WTC11 (cell line): ENCODE results near the gene SHROOM1. TPM values are rescaled to one million over a fixed set of nuclear protein-coding genes. Genes with fewer than 3 reads are reported as not detected.

Experiments
- ATAC-seq: fragments of 200-7000 bp; cut with Tn5 transposase; 2 replicates; pipeline ENCODE4 v1.10.0; 2021; ENCODE audit warnings: mild to moderate bottlenecking, moderate library complexity
- CTCF ChIA-PET: fragments of 300-600 bp; sonication (Branson Sonifier 250); formaldehyde crosslinking; loops from one replicate; lab custom pipeline; 2021; ENCODE audit warnings: antibody characterized with exemption; lab: Charles Lee
- POLR2A ChIA-PET: fragments of 350-600 bp; sonication (Branson Sonifier 250); formaldehyde crosslinking; loops from one replicate; lab custom pipeline; 2021; ENCODE audit warnings: antibody characterized with exemption; lab: Charles Lee
- DNase-seq: peaks from one replicate; pipeline ENCODE4 v3.0.0; 2021; ENCODE audit warnings: low spot score
- H3K27ac Mint-ChIP-seq: 2 replicates; pipeline ENCODE4 v1.8.0; 2021; ENCODE audit warnings: mixed read lengths
- H3K27me3 Mint-ChIP-seq: 2 replicates; pipeline ENCODE4 v1.8.0; 2021; ENCODE audit warnings: low read depth, mild to moderate bottlenecking, moderate library complexity, mixed read lengths
- H3K36me3 Mint-ChIP-seq: 2 replicates; pipeline ENCODE4 v1.8.0; 2021; ENCODE audit warnings: mixed read lengths
- H3K4me1 Mint-ChIP-seq: 2 replicates; pipeline ENCODE4 v1.8.0; 2022; ENCODE audit warnings: mixed read lengths
- H3K4me3 Mint-ChIP-seq: 2 replicates; pipeline ENCODE4 v1.8.0; 2021; ENCODE audit warnings: mild to moderate bottlenecking, moderate library complexity, mixed read lengths
- H3K9me3 Mint-ChIP-seq: 2 replicates; pipeline ENCODE4 v1.8.0; 2021; ENCODE audit warnings: mixed read lengths
- CREB1 ChIP-seq: sonication (generic); formaldehyde crosslinking; IDR thresholded peaks from 2 replicates; pipeline ENCODE4 v1.8.0; 2023; ENCODE audit warnings: mild to moderate bottlenecking, missing genetic modification reagents
- EMX1 ChIP-seq: fragments of 250-450 bp; sonication (Bioruptor Pico); IDR thresholded peaks from 2 replicates; pipeline ENCODE4 v1.8.0; 2021; ENCODE audit warnings: mild to moderate bottlenecking
- FOXJ3 ChIP-seq: sonication (generic); formaldehyde crosslinking; IDR thresholded peaks from 2 replicates; pipeline ENCODE4 v1.9.0; 2021; ENCODE audit warnings: missing genetic modification reagents, mild to moderate bottlenecking, borderline replicate concordance
- FOXK1 ChIP-seq: sonication (generic); formaldehyde crosslinking; IDR thresholded peaks from 2 replicates; pipeline ENCODE4 v1.8.0; 2022; ENCODE audit warnings: mild to moderate bottlenecking, moderate library complexity, missing genetic modification reagents
- FOXP1 ChIP-seq: sonication (generic); formaldehyde crosslinking; IDR thresholded peaks from 2 replicates; pipeline ENCODE4 v1.8.0; 2022; ENCODE audit warnings: missing genetic modification reagents, mild to moderate bottlenecking, moderate library complexity, borderline replicate concordance
- GABPB1 ChIP-seq: sonication (generic); formaldehyde crosslinking; IDR thresholded peaks from 2 replicates; pipeline ENCODE4 v1.8.1; 2023; ENCODE audit warnings: mild to moderate bottlenecking, missing genetic modification reagents
- IRF2 ChIP-seq: sonication (generic); formaldehyde crosslinking; IDR thresholded peaks from 2 replicates; pipeline ENCODE4 v1.8.0; 2022; ENCODE audit warnings: low read depth, missing genetic modification reagents, borderline replicate concordance
- JAZF1 ChIP-seq: fragments of 250-450 bp; sonication (Bioruptor Pico); IDR thresholded peaks from 2 replicates; pipeline ENCODE4 v1.9.0; 2021; ENCODE audit warnings: moderate library complexity, mild to moderate bottlenecking, inconsistent platforms
- KAT7 ChIP-seq: sonication (generic); formaldehyde crosslinking; IDR thresholded peaks from 2 replicates; pipeline ENCODE4 v1.8.1; 2023; ENCODE audit warnings: missing genetic modification reagents, mild to moderate bottlenecking, borderline replicate concordance
- MYBL2 ChIP-seq: sonication (generic); formaldehyde crosslinking; IDR thresholded peaks from 2 replicates; pipeline ENCODE4 v1.8.1; 2023; ENCODE audit warnings: mild to moderate bottlenecking, moderate library complexity, missing genetic modification reagents
- NFE2L1 ChIP-seq: sonication (generic); formaldehyde crosslinking; IDR thresholded peaks from 2 replicates; pipeline ENCODE4 v1.8.1; 2023; ENCODE audit warnings: missing genetic modification reagents
- NR1H2 ChIP-seq: sonication (generic); formaldehyde crosslinking; IDR thresholded peaks from 2 replicates; pipeline ENCODE4 v1.9.0; 2021; ENCODE audit warnings: mild to moderate bottlenecking, moderate library complexity, missing genetic modification reagents
- SOX15 ChIP-seq: fragments of 250-450 bp; sonication (Bioruptor Pico); IDR thresholded peaks from 2 replicates; pipeline ENCODE4 v1.9.0; 2021; ENCODE audit warnings: mild to moderate bottlenecking
- TP53 ChIP-seq: sonication (generic); formaldehyde crosslinking; IDR thresholded peaks from 2 replicates; pipeline ENCODE4 v1.8.1; 2023; ENCODE audit warnings: mild to moderate bottlenecking, missing genetic modification reagents
- ZBTB21 ChIP-seq: sonication (generic); formaldehyde crosslinking; IDR thresholded peaks from 2 replicates; pipeline ENCODE4 v1.8.1; 2023; ENCODE audit warnings: mild to moderate bottlenecking, missing genetic modification reagents, borderline replicate concordance
- ZNF121 ChIP-seq: sonication (generic); formaldehyde crosslinking; IDR thresholded peaks from 2 replicates; pipeline ENCODE4 v1.8.0; 2023; ENCODE audit warnings: missing genetic modification reagents
- ZNF317 ChIP-seq: sonication (generic); formaldehyde crosslinking; IDR thresholded peaks from 2 replicates; pipeline ENCODE4 v1.8.1; 2023; ENCODE audit warnings: low read depth, mild to moderate bottlenecking, moderate library complexity, missing genetic modification reagents, borderline replicate concordance
- ZNF423 ChIP-seq: fragments of 250-450 bp; sonication (Bioruptor Pico); IDR thresholded peaks from 2 replicates; pipeline ENCODE4 v2.1.2; 2022; ENCODE audit warnings: mild to moderate bottlenecking, moderate library complexity
- total RNA-seq: library from RNA; stranded (reverse); gene quantifications from 3 replicates; pipeline ENCODE4 v1.2.3, GENCODE V29; 2021
- TF ChIP-seq, protein P1 (sequence below): sonication (generic); formaldehyde crosslinking; IDR thresholded peaks from 2 replicates; pipeline ENCODE4 v1.8.1; 2022; ENCODE audit warnings: mild to moderate bottlenecking, missing genetic modification reagents, moderate library complexity, borderline replicate concordance
- TF ChIP-seq, protein P2 (sequence below): sonication (generic); formaldehyde crosslinking; IDR thresholded peaks from 2 replicates; pipeline ENCODE4 v1.8.1; 2022; ENCODE audit warnings: low read depth, mild to moderate bottlenecking, moderate library complexity, missing genetic modification reagents, borderline replicate concordance
- TF ChIP-seq, protein P3 (sequence below): sonication (generic); formaldehyde crosslinking; IDR thresholded peaks from 2 replicates; pipeline ENCODE4 v1.8.1; 2023; ENCODE audit warnings: mild to moderate bottlenecking, missing genetic modification reagents, moderate library complexity
- TF ChIP-seq, protein P4 (sequence below): sonication (generic); formaldehyde crosslinking; IDR thresholded peaks from 2 replicates; pipeline ENCODE4 v1.8.0; 2023; ENCODE audit warnings: missing genetic modification reagents
- TF ChIP-seq, protein P5 (sequence below): fragments of 200-600 bp; IDR thresholded peaks from 2 replicates; pipeline ENCODE4 v1.8.0; 2022; ENCODE audit warnings: antibody characterized with exemption
- TF ChIP-seq, protein P6 (sequence below): fragments of 250-450 bp; sonication (Bioruptor Pico); IDR thresholded peaks from 2 replicates; pipeline ENCODE4 v1.9.0; 2021; ENCODE audit warnings: moderate library complexity, mild to moderate bottlenecking, inconsistent platforms, borderline replicate concordance
- TF ChIP-seq, protein P7 (sequence below): fragments of 250-450 bp; sonication (Bioruptor Pico); IDR thresholded peaks from 2 replicates; pipeline ENCODE4 v1.9.0; 2021; ENCODE audit warnings: mild to moderate bottlenecking
- TF ChIP-seq, protein P8 (sequence below): fragments of 250-450 bp; sonication (Bioruptor Pico); conservative IDR thresholded peaks from 2 replicates; pipeline ENCODE4 v1.9.0; 2021; ENCODE audit warnings: mild to moderate bottlenecking
- TF ChIP-seq, protein P9 (sequence below): fragments of 250-450 bp; sonication (Bioruptor Pico); IDR thresholded peaks from 2 replicates; pipeline ENCODE4 v1.8.0; 2021; ENCODE audit warnings: mild to moderate bottlenecking

SHROOM1 gene
- total RNA-seq, 1 experiment from 2014 or later = 8.1 TPM

DNA sequence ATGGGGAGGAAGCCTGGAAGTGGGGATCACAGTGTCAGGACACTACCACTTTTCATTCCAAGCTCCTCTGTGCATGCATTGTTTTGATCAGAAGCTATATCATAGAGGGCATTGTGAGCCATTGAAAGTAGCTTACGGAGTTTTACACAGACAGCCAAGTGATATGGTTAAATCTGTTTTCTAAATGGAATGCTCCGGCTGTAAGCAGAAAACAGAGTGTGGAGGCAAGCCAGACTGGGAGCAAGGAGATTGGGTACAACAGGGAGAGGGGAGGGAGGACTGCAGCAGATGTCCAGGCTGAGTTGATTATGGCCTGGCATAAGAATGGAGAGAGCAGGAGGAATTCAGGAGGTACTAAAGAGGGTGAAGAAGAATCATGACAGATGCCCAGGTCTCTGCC lies 32.8 kb downstream of the SHROOM1 start:
- POLR2A ChIA-PET = no interaction called here
- TF ChIP-seq, protein P1, sequence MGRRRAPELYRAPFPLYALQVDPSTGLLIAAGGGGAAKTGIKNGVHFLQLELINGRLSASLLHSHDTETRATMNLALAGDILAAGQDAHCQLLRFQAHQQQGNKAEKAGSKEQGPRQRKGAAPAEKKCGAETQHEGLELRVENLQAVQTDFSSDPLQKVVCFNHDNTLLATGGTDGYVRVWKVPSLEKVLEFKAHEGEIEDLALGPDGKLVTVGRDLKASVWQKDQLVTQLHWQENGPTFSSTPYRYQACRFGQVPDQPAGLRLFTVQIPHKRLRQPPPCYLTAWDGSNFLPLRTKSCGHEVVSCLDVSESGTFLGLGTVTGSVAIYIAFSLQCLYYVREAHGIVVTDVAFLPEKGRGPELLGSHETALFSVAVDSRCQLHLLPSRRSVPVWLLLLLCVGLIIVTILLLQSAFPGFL = no peak
- TF ChIP-seq ZNF423 (CRISPR knock-in tag) = no peak
- no peak for TF ChIP-seq IRF2 (CRISPR knock-in tag)
- no peak for TF ChIP-seq EMX1
- no peak for TF ChIP-seq ZNF121 (CRISPR knock-in tag)
- TF ChIP-seq ZBTB21 (CRISPR knock-in tag) = no peak
- no peak for TF ChIP-seq FOXP1 (CRISPR knock-in tag)
- TF ChIP-seq NFE2L1 (CRISPR knock-in tag) = no peak
- no peak for TF ChIP-seq MYBL2 (CRISPR knock-in tag)
- no peak for TF ChIP-seq ZNF317 (CRISPR knock-in tag)
- TF ChIP-seq GABPB1 (CRISPR knock-in tag) = no peak
- TF ChIP-seq FOXK1 (CRISPR knock-in tag) = no peak
- TF ChIP-seq, protein P2, sequence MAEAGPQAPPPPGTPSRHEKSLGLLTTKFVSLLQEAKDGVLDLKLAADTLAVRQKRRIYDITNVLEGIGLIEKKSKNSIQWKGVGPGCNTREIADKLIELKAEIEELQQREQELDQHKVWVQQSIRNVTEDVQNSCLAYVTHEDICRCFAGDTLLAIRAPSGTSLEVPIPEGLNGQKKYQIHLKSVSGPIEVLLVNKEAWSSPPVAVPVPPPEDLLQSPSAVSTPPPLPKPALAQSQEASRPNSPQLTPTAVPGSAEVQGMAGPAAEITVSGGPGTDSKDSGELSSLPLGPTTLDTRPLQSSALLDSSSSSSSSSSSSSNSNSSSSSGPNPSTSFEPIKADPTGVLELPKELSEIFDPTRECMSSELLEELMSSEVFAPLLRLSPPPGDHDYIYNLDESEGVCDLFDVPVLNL (CRISPR knock-in tag) = no peak
- TF ChIP-seq, protein P3, sequence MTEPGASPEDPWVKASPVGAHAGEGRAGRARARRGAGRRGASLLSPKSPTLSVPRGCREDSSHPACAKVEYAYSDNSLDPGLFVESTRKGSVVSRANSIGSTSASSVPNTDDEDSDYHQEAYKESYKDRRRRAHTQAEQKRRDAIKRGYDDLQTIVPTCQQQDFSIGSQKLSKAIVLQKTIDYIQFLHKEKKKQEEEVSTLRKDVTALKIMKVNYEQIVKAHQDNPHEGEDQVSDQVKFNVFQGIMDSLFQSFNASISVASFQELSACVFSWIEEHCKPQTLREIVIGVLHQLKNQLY (CRISPR knock-in tag) = no peak
- TF ChIP-seq, all 79 proteins: peak for 0

DNA sequence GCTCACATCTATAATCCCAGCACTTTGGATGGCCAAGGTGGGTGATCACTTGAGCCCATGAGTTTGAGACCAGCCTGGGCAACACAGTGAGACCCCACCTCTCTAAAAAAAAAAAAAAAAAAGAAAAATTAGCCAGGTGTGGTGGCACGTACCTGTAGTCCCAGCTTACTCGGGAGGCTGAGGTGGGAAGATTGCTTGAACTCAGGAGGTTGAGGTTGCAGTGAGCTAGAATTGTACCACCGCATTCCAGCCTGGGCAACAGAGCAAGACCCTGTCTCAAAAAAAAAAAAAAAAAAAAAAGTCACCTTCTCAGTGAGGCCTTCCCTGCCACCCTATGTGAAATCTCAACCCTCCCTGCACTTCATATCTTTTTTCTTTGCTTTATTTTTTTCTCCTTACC lies 39.4 kb downstream of the SHROOM1 start:
- Mint-ChIP-seq H3K9me3 (peaks cover 3% of the 10 kb centered on the region), H3K27me3 (peaks cover 8% of the 10 kb centered on the region), H3K4me3 (no peak overlapping the region), H3K4me1 (peaks cover 6% of the 10 kb centered on the region; the same call in 1 of the 2 replicates), H3K36me3 (no peaks in the 10 kb centered on the region), H3K27ac (no peak overlapping the region)
- POLR2A ChIA-PET = no interaction called here
- DNase-seq (no peak), ATAC-seq (no peak)
- CTCF ChIA-PET = interaction anchor here (1.3 kb wide), 1 partner anchor 16 kb away, joined by 4 read pairs; no protein-coding TSS in a partner anchor
- TF ChIP-seq, protein P4, sequence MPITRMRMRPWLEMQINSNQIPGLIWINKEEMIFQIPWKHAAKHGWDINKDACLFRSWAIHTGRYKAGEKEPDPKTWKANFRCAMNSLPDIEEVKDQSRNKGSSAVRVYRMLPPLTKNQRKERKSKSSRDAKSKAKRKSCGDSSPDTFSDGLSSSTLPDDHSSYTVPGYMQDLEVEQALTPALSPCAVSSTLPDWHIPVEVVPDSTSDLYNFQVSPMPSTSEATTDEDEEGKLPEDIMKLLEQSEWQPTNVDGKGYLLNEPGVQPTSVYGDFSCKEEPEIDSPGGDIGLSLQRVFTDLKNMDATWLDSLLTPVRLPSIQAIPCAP (CRISPR knock-in tag) = no peak
- TF ChIP-seq, protein P5, sequence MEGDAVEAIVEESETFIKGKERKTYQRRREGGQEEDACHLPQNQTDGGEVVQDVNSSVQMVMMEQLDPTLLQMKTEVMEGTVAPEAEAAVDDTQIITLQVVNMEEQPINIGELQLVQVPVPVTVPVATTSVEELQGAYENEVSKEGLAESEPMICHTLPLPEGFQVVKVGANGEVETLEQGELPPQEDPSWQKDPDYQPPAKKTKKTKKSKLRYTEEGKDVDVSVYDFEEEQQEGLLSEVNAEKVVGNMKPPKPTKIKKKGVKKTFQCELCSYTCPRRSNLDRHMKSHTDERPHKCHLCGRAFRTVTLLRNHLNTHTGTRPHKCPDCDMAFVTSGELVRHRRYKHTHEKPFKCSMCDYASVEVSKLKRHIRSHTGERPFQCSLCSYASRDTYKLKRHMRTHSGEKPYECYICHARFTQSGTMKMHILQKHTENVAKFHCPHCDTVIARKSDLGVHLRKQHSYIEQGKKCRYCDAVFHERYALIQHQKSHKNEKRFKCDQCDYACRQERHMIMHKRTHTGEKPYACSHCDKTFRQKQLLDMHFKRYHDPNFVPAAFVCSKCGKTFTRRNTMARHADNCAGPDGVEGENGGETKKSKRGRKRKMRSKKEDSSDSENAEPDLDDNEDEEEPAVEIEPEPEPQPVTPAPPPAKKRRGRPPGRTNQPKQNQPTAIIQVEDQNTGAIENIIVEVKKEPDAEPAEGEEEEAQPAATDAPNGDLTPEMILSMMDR = no peak
- TF ChIP-seq, protein P6, sequence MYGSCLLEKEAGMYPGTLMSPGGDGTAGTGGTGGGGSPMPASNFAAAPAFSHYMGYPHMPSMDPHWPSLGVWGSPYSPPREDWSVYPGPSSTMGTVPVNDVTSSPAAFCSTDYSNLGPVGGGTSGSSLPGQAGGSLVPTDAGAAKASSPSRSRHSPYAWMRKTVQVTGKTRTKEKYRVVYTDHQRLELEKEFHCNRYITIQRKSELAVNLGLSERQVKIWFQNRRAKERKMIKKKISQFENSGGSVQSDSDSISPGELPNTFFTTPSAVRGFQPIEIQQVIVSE (CRISPR knock-in tag) = no peak
- TF ChIP-seq KAT7 (CRISPR knock-in tag) (no peak), JAZF1 (CRISPR knock-in tag) (no peak), SOX15 (CRISPR knock-in tag) (no peak), CREB1 (CRISPR knock-in tag) (no peak), FOXJ3 (CRISPR knock-in tag) (no peak), TP53 (no peak), NR1H2 (CRISPR knock-in tag) (no peak)
- TF ChIP-seq, protein P7, sequence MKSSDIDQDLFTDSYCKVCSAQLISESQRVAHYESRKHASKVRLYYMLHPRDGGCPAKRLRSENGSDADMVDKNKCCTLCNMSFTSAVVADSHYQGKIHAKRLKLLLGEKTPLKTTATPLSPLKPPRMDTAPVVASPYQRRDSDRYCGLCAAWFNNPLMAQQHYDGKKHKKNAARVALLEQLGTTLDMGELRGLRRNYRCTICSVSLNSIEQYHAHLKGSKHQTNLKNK = no peak
- TF ChIP-seq, protein P8, sequence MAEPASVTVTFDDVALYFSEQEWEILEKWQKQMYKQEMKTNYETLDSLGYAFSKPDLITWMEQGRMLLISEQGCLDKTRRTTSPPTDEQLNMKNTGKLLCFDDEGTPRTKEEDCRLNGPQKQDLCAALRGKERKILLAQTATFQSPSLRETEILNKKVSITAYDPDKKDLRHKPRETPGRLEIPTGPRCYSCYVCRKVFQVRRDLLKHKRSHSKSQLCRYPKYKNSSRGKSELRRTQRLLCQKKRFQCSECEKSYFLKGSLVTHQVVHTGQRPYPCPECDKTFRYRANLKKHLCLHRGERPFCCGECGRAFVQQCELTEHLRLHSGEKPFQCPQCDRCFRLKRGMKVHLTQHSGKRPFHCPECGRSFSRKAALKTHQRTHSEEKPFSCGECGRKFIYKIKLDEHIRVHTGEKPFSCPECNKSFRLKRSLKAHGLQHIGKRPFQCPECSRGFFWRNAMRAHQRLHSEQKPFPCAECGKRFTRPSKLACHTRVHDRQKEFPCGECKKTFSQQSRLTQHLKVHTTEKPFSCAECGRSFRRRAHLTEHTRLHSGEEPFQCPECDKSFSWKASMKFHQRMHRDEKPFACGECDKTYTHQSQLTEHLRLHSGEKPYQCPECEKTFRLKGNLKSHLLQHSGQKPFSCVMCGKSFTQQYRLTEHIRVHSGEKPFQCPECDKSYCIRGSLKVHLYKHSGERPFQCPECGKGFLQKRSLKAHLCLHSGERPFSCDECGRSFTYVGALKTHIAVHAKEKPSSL (CRISPR knock-in tag) = no peak
- TF ChIP-seq, protein P9, sequence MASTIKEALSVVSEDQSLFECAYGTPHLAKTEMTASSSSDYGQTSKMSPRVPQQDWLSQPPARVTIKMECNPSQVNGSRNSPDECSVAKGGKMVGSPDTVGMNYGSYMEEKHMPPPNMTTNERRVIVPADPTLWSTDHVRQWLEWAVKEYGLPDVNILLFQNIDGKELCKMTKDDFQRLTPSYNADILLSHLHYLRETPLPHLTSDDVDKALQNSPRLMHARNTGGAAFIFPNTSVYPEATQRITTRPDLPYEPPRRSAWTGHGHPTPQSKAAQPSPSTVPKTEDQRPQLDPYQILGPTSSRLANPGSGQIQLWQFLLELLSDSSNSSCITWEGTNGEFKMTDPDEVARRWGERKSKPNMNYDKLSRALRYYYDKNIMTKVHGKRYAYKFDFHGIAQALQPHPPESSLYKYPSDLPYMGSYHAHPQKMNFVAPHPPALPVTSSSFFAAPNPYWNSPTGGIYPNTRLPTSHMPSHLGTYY (CRISPR knock-in tag) = no peak

More for the DNA sequence above, 32.8 kb downstream of the SHROOM1 start:
- Mint-ChIP-seq H3K27ac (no peak overlapping the region), H3K4me3 (no peak overlapping the region), H3K36me3 (no peaks in the 10 kb centered on the region), H3K9me3 (no peaks in the 10 kb centered on the region), H3K27me3 (peaks cover 4% of the 10 kb centered on the region), H3K4me1 (no peaks in the 10 kb centered on the region)
- CTCF ChIA-PET = interaction anchor here (0.6 to 3.0 kb wide), 2 partner anchors 10 to 292 kb away, joined by 3 to 21 read pairs; no protein-coding TSS in a partner anchor
- ATAC-seq (no peak), DNase-seq (no peak)
